Peyer's patch (tissue), 4 donors: ENCODE results near the gene ZWILCH. TPM values are rescaled to one million over a fixed set of nuclear protein-coding genes. Genes with fewer than 3 reads are reported as not detected.
"Not testable (repeated sequence)": the region's sequence is repeated elsewhere in the genome, so short reads cannot be mapped to it uniquely, and the experiment has no call there.

ENCODE experiments used
- DNase-seq, 3 donors: peaks; one replicate each; pipeline ENCODE4 v3.0.0-alpha.2; 2017 to 2019
- H3K27ac ChIP-seq, 4 donors: fragments of 200-600 bp; sonication (generic); one replicate each; pipeline ENCODE4 v1.5.1; 2016 to 2019
- H3K27me3 ChIP-seq, 2 donors: fragments of 200-600 bp; sonication (generic); one replicate each; pipeline ENCODE4 v1.5.1; 2019
- H3K36me3 ChIP-seq, 3 donors: fragments of 200-600 bp; sonication (generic); one replicate each; pipeline ENCODE4 v1.5.1; 2016 to 2019
- H3K4me1 ChIP-seq, 4 donors: fragments of 200-600 bp; sonication (generic); one replicate each; pipeline ENCODE4 v1.5.1; 2016 to 2019
- H3K4me3 ChIP-seq, 4 donors: fragments of 200-600 bp; sonication (generic); 1 replicate in 3 of 4; 2 replicates in 1 of 4; pipeline ENCODE4 v1.5.1; 2016 to 2019; ENCODE audit warnings: mild to moderate bottlenecking in 1 of 4
- H3K9me3 ChIP-seq, 4 donors: fragments of 200-600 bp; sonication (generic); one replicate each; pipeline ENCODE4 v1.5.1; 2016 to 2019; ENCODE audit warnings: mild to moderate bottlenecking in 1 of 4
- CTCF ChIP-seq, 6 experiments: fragments of 450-650 bp in 4 of 6; fragments of 200-600 bp in 2 of 6; sonication (generic) in 1 of 6; IDR thresholded peaks; one replicate each; pipeline ENCODE4 v1.5.1; 2017 to 2019; ENCODE audit warnings: antibody characterized with exemption in 6 of 6, mild to moderate bottlenecking in 3 of 6, moderate library complexity in 1 of 6
- POLR2A ChIP-seq, 2 donors: fragments of 450-650 bp; IDR thresholded peaks; one replicate each; pipeline ENCODE4 v1.5.1; 2017; ENCODE audit warnings: antibody characterized with exemption in 2 of 2, mild to moderate bottlenecking in 2 of 2, moderate library complexity in 2 of 2
- total RNA-seq, 4 donors: library from RNA; depleted of rRNA; stranded (reverse); fragments of >200 nt; gene quantifications; one replicate each; pipeline ENCODE4 v1.1.0, GENCODE V29; 2016

Gene ZWILCH
- total RNA-seq, 4 donors from 2014 or later: 3.6 to 11.2 (median 6.7) TPM

DNA sequence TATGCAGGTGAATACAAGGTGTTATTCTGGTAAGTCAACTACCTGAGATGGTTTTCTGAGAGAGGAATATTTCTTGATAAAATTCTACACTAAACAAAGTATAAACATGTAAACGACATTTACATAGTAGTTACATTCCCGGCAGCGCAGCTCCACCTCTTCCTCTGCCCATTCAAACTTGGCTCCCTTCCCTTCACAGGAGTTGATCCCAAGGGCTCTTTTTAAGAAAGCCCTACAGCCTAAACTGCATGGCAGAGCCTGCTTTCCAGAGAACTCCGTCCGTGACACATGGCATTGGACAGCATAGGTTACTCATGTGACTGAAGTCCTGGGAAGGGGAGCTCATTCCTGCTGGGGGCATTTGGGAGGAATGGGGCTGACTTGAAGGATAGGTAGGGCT is 82.6 kb downstream of the ZWILCH start:
- DNase-seq: no peak
- H3K9me3 ChIP-seq: no peaks in the 10 kb centered on the region
- TF ChIP-seq CTCF (IDR thresholded peaks at IDR 0.05) (no peak), POLR2A (IDR thresholded peaks at IDR 0.05) (no peak)
- no peak overlapping the region for H3K4me3 ChIP-seq
- H3K27ac ChIP-seq: no peak overlapping the region
- H3K36me3 ChIP-seq: no peaks in the 10 kb centered on the region
- no peaks in the 10 kb centered on the region for H3K4me1 ChIP-seq
- no peaks in the 10 kb centered on the region for H3K27me3 ChIP-seq

- Histone ChIP-seq H3K4me1 (no peaks in the 10 kb centered on the region), H3K36me3 (no peaks in the 10 kb centered on the region), H3K27ac (no peak overlapping the region), H3K9me3 (no peaks in the 10 kb centered on the region), H3K4me3 (no peak overlapping the region), H3K27me3 (no peaks in the 10 kb centered on the region)
- TF ChIP-seq CTCF (IDR thresholded peaks at IDR 0.05): no peak
- TF ChIP-seq POLR2A (IDR thresholded peaks at IDR 0.05): no peak
- DNase-seq: no peak
Observed at GRCh38 chr15:66588537-66588936, 83.4 kb downstream of the ZWILCH start.

- no peak for DNase-seq
Observed at GRCh38 chr15:66588971-66589370, 83.8 kb downstream of the ZWILCH start.

DNA sequence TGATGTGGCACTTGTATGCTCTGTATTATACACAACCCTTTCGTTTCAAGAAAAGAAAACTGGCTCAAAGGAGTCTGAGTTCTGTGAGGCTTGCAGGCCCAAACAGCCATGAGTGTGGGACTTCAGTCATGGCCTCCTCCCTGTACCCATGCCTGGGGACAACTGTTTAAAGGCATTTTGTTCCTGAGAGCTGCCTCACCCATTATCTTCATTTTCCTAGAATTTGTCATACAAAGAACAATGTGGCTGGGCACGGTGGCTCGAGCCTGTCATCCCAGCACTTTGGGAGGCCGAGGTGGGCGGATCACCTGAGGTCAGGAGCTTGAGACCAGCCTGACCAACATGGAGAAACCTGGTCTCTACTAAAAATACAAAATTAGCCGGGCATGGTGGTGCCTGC is 84.3 kb downstream of the ZWILCH start:
- not testable (repeated sequence) for H3K27me3 ChIP-seq, H3K4me3 ChIP-seq, H3K36me3 ChIP-seq, H3K9me3 ChIP-seq, H3K4me1 ChIP-seq, DNase-seq, H3K27ac ChIP-seq

More at GRCh38 chr15:66588971-66589370, 83.8 kb downstream of the ZWILCH start:
- Histone ChIP-seq H3K27me3 (no peaks in the 10 kb centered on the region), H3K4me1 (no peaks in the 10 kb centered on the region), H3K27ac (no peak overlapping the region), H3K36me3 (no peaks in the 10 kb centered on the region), H3K9me3 (no peaks in the 10 kb centered on the region), H3K4me3 (no peak overlapping the region)
- TF ChIP-seq POLR2A (IDR thresholded peaks at IDR 0.05) (no peak), CTCF (IDR thresholded peaks at IDR 0.05) (no peak)

- Histone ChIP-seq H3K4me3 (no peak overlapping the region), H3K9me3 (no peaks in the 10 kb centered on the region)
- no peak for TF ChIP-seq POLR2A (IDR thresholded peaks at IDR 0.05)
- TF ChIP-seq CTCF (IDR thresholded peaks at IDR 0.05): no peak
Observed at GRCh38 chr15:66590435-66590834, 85.3 kb downstream of the ZWILCH start.

DNA sequence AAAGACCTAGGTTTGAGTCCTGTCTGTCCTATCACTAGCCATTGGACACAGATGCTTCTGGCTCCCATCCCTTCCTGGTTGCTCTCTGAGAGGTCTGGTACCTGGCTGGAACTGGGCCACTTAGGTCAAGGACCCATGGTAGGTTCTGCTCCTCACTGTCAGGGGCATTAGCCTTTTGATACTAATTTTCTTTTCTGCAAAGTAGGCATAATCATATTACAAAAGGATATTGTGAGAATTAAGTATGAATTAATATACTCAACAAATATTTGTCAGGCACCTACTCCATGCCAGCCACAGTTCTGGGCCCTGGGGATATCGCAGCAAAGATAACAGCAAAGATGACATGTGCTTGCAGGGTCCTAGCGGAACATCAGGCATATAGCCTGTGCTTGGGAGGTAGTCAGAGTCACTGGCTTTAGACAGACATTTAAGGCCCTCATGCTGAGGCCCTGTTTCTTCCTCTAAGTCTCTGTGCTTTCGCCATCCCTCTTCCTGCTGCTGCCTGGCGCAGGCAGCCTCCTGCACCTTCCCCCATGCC is 86.3 kb downstream of the ZWILCH start:
- Histone ChIP-seq H3K4me3 (no peak overlapping the region), H3K36me3 (no peaks in the 10 kb centered on the region), H3K27me3 (no peaks in the 10 kb centered on the region), H3K4me1 (no peaks in the 10 kb centered on the region), H3K27ac (no peak overlapping the region), H3K9me3 (no peaks in the 10 kb centered on the region)
- TF ChIP-seq CTCF (IDR thresholded peaks at IDR 0.05): no peak
- no peak for TF ChIP-seq POLR2A (IDR thresholded peaks at IDR 0.05)
- no peak for DNase-seq

More at GRCh38 chr15:66590435-66590834, 85.3 kb downstream of the ZWILCH start:
- no peak overlapping the region for H3K27ac ChIP-seq
- H3K27me3 ChIP-seq: no peaks in the 10 kb centered on the region
- no peak for DNase-seq
- H3K36me3 ChIP-seq: no peaks in the 10 kb centered on the region
- no peaks in the 10 kb centered on the region for H3K4me1 ChIP-seq
